Measurements from ENCODE around the gene ZNF322.

The ZNF322 gene

GRCh38 chr6:26588965-26589364 lies 70.6 kb downstream of the ZNF322 start:
- DNase-seq, result no peak
